ENCODE measurements around the gene UBE2E2. TPM values are rescaled to one million over a fixed set of nuclear protein-coding genes. Genes with fewer than 3 reads are reported as not detected.

The UBE2E2 gene
- total RNA-seq, 1 donor from 2014 or later = 13.9 TPM

DNA sequence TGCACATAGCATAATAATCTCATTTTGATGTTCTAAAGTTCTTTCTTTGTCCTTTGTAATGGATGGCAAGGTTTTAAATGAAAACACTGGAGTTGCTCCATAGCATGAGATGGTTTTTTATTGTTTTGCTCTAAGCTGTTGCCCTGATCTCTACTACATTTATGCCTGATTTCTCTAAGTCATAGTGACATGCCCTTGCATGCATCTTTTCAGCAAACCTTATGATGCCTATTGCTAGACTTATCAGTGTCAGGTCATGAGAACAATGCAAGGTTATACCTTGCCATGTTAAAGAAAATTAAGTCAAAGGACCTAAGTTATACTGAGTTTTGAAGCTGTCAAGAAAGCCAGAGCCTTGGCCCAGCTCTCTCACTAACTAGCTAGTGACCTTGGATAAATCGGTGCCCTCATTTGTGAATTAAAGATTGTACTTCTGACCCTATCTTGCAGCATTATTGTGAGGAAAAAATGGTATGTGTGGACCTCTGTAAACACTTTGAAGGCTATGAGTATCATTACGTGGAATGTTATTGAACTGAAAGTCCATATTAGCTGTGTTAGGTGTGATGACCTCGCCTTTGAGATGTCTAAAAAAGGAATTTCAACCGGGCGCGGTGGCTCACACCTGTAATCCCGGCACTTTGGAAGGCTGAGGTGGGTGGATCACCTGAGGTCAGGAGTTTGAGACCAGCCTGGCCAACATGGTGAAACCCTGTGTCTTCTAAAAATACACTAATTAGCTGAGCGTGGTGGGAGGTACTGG is 346.2 kb downstream of the UBE2E2 start:
- H3K4me3 Mint-ChIP-seq = no peak overlapping the region
- peaks cover 1% of the 10 kb centered on the region for H3K27me3 Mint-ChIP-seq (ENCODE audit: insufficient read depth)
- no peaks in the 10 kb centered on the region for H3K36me3 Mint-ChIP-seq (ENCODE audit: low read depth)
- no peaks in the 10 kb centered on the region for H3K4me1 Mint-ChIP-seq (ENCODE audit: low read depth)
- H3K27ac Mint-ChIP-seq = no peak overlapping the region
- intact Hi-C loops (cut with micrococcal nuclease) = no loop called here
- H3K9me3 Mint-ChIP-seq = no peaks in the 10 kb centered on the region
- DNase-seq (ENCODE audit: low spot score) = no peak

DNA sequence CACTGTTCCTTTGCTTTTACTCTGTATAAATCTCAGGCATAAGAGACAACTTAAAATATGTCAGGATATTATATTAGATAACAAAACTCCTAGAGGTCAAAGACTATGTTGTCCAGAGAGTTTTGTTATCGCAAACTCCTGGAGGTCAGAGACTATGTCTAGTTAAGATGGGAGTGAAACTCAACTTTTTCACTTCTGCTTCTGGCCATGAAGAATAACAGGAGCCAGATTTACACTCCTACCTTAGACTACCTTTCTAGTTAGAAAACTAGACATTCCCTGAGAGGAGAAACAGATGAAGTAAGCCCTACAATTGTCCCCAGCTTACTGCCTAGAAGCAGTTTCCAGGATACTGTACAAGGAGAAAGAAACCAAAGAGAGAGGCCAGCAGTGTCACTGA is 347.3 kb downstream of the UBE2E2 start:
- peaks cover 1% of the 10 kb centered on the region for H3K27me3 Mint-ChIP-seq (ENCODE audit: insufficient read depth)
- H3K27ac Mint-ChIP-seq = no peak overlapping the region
- no peaks in the 10 kb centered on the region for H3K36me3 Mint-ChIP-seq (ENCODE audit: low read depth)
- no peak for DNase-seq (ENCODE audit: low spot score)
- H3K9me3 Mint-ChIP-seq = no peaks in the 10 kb centered on the region
- intact Hi-C loops (cut with micrococcal nuclease) = no loop called here
- H3K4me1 Mint-ChIP-seq (ENCODE audit: low read depth) = no peaks in the 10 kb centered on the region
- H3K4me3 Mint-ChIP-seq = no peak overlapping the region

- no peaks in the 10 kb centered on the region for H3K36me3 Mint-ChIP-seq (ENCODE audit: low read depth)
- no peaks in the 10 kb centered on the region for H3K4me1 Mint-ChIP-seq (ENCODE audit: low read depth)
- no peak for DNase-seq (ENCODE audit: low spot score)
- H3K9me3 Mint-ChIP-seq = no peaks in the 10 kb centered on the region
- intact Hi-C loops (cut with micrococcal nuclease) = no loop called here
- no peak overlapping the region for H3K27ac Mint-ChIP-seq
- H3K27me3 Mint-ChIP-seq (ENCODE audit: insufficient read depth) = peaks cover 1% of the 10 kb centered on the region
- no peak overlapping the region for H3K4me3 Mint-ChIP-seq
Observed at GRCh38 chr3:23552506-23552905, 349.4 kb downstream of the UBE2E2 start.

GRCh38 chr3:23553353-23553752 is 350.2 kb downstream of the UBE2E2 start:
- Mint-ChIP-seq H3K36me3 (ENCODE audit: low read depth) (no peaks in the 10 kb centered on the region), H3K27me3 (ENCODE audit: insufficient read depth) (no peaks in the 10 kb centered on the region), H3K9me3 (no peaks in the 10 kb centered on the region), H3K4me3 (no peak overlapping the region), H3K4me1 (ENCODE audit: low read depth) (no peaks in the 10 kb centered on the region), H3K27ac (no peak overlapping the region)
- no peak for DNase-seq (ENCODE audit: low spot score)
- intact Hi-C loops (cut with micrococcal nuclease) = no loop called here

GRCh38 chr3:23565041-23565775 is 362.1 kb downstream of the UBE2E2 start:
- Mint-ChIP-seq H3K27ac (no peak overlapping the region), H3K36me3 (ENCODE audit: low read depth) (no peaks in the 10 kb centered on the region), H3K9me3 (no peaks in the 10 kb centered on the region), H3K4me1 (ENCODE audit: low read depth) (no peaks in the 10 kb centered on the region), H3K27me3 (ENCODE audit: insufficient read depth) (no peaks in the 10 kb centered on the region), H3K4me3 (no peak overlapping the region)
- intact Hi-C loops (cut with micrococcal nuclease) = no loop called here
- no peak for DNase-seq (ENCODE audit: low spot score)

DNA sequence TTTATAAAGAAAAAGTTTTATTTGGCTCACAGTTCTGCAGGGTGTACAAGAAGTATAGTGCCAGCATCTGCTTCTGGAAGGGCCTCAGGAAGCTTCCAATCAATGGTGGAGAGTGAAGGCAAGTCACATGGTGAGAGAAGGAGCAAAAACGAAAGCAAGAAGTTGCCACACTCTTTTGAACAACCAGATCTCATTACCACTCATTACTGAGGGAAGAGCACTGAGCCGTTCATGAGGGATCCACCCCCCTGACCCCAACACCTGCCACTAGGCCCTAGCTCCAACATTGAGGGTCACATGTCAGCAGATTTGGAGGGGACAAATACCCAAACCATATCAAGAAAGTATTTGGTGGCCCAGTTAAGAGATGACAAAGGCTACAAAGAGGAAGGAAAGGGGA is 363.4 kb downstream of the UBE2E2 start:
- no peaks in the 10 kb centered on the region for H3K27me3 Mint-ChIP-seq (ENCODE audit: insufficient read depth)
- no peak overlapping the region for H3K4me3 Mint-ChIP-seq
- no peaks in the 10 kb centered on the region for H3K4me1 Mint-ChIP-seq (ENCODE audit: low read depth)
- H3K36me3 Mint-ChIP-seq (ENCODE audit: low read depth) = no peaks in the 10 kb centered on the region
- H3K27ac Mint-ChIP-seq = no peak overlapping the region
- no peaks in the 10 kb centered on the region for H3K9me3 Mint-ChIP-seq
- intact Hi-C loops (cut with micrococcal nuclease) = no loop called here
- no peak for DNase-seq (ENCODE audit: low spot score)

DNA sequence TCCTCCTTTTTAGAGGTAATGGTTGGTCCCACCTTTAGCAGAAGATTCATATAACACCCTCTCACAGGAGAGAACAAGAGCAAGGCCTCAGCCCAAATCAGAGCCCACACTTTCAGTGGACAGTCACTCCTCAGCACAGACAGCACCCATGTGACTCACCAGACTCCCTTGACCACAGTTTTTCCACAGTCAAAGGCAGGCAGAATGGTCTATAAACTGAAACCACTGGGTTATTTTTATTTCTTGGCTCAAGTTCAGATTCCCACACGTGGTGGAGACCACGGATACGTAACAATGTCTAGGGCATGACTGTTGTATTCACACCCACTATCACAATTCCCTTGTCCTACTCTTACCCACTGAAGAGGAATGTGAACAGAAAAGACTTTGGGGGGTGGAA is 364.8 kb downstream of the UBE2E2 start:
- Mint-ChIP-seq H3K4me1 (ENCODE audit: low read depth) (no peaks in the 10 kb centered on the region), H3K27me3 (ENCODE audit: insufficient read depth) (no peaks in the 10 kb centered on the region), H3K9me3 (no peaks in the 10 kb centered on the region), H3K36me3 (ENCODE audit: low read depth) (no peaks in the 10 kb centered on the region), H3K27ac (no peak overlapping the region), H3K4me3 (no peak overlapping the region)
- no peak for DNase-seq (ENCODE audit: low spot score)
- intact Hi-C loops (cut with micrococcal nuclease) = no loop called here

DNA sequence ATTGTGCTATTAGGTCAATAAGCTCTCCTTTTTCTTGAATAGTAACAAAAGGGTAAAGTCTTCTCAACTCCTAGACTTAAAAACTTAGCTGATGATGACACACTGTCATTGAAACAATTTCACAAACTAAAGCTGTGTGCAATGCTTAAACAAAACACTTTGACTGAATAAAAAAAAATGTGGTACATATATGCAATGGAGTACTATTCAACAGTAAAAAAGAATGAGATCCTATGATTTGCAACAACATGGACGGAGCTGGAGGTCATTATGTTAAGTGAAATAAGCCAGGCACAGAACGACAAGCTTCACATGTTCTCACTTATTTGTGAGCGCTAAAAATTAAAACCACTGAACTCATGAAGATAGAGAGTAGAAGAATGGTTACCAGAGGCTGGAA is 370.7 kb downstream of the UBE2E2 start:
- H3K9me3 Mint-ChIP-seq = no peaks in the 10 kb centered on the region

GRCh38 chr3:23574822-23575315 is 371.7 kb downstream of the UBE2E2 start:
- no peak for DNase-seq (ENCODE audit: low spot score)
- H3K4me3 Mint-ChIP-seq = no peak overlapping the region
- no peaks in the 10 kb centered on the region for H3K4me1 Mint-ChIP-seq (ENCODE audit: low read depth)
- no peaks in the 10 kb centered on the region for H3K36me3 Mint-ChIP-seq (ENCODE audit: low read depth)
- H3K27ac Mint-ChIP-seq = no peak overlapping the region
- intact Hi-C loops (cut with micrococcal nuclease) = no loop called here
- no peaks in the 10 kb centered on the region for H3K27me3 Mint-ChIP-seq (ENCODE audit: insufficient read depth)
- no peaks in the 10 kb centered on the region for H3K9me3 Mint-ChIP-seq

More for the DNA sequence above, 370.7 kb downstream of the UBE2E2 start:
- Mint-ChIP-seq H3K36me3 (ENCODE audit: low read depth) (no peaks in the 10 kb centered on the region), H3K4me3 (no peak overlapping the region), H3K4me1 (ENCODE audit: low read depth) (no peaks in the 10 kb centered on the region), H3K27ac (no peak overlapping the region), H3K27me3 (ENCODE audit: insufficient read depth) (no peaks in the 10 kb centered on the region)
- intact Hi-C loops (cut with micrococcal nuclease) = no loop called here
- DNase-seq (ENCODE audit: low spot score) = no peak

DNA sequence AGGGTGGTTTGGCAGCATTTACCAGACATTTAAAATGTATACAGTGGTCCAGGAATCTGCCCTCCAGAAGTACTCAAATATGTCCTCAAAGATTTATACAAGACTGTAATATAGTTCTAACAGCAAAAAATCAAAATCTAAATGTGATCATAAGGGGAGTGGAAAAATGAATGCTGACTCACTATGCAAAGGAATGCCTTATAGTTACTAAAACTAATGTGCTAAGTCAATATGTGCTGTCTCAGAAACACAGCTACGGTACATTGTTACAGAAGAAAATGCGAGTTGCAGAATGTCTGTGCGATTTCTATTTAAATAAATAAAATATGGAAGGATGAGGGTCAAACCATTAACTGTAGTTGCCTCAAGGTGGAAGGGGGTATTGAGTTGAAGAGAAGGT is 372.6 kb downstream of the UBE2E2 start:
- Mint-ChIP-seq H3K9me3 (no peaks in the 10 kb centered on the region), H3K4me3 (no peak overlapping the region), H3K27ac (no peak overlapping the region), H3K27me3 (ENCODE audit: insufficient read depth) (no peaks in the 10 kb centered on the region), H3K4me1 (ENCODE audit: low read depth) (no peaks in the 10 kb centered on the region), H3K36me3 (ENCODE audit: low read depth) (no peaks in the 10 kb centered on the region)
- intact Hi-C loops (cut with micrococcal nuclease) = no loop called here
- no peak for DNase-seq (ENCODE audit: low spot score)

DNA sequence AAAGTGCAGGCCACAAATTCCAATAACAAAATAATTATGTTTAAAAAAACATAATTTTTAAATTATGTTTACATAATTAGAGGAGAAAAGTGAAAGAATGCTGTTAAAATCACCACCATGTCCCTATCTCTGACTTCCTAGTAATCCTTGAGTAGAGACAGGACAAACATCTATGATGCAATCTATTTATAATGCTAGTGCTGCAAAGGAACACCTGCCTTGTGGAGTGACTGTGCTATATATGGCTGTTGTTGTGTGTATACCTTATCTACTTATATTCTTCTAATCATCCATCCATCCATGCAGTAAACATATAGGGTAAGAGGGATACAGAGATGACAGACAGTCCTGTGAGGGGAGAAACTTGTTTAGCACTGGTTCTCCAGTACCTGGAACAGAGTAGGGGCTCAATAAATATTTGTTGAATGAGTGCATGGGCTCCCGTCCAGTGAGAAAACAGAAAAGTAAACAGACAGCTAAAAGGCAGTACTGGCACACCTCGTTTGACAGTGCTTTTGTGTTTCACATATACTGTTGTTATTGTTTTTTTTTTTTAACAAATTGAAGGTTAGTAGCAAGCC is 373.3 kb downstream of the UBE2E2 start:
- Mint-ChIP-seq H3K9me3 (no peaks in the 10 kb centered on the region), H3K4me1 (ENCODE audit: low read depth) (no peaks in the 10 kb centered on the region), H3K27me3 (ENCODE audit: insufficient read depth) (no peaks in the 10 kb centered on the region), H3K27ac (no peak overlapping the region), H3K4me3 (no peak overlapping the region), H3K36me3 (ENCODE audit: low read depth) (no peaks in the 10 kb centered on the region)
- intact Hi-C loops (cut with micrococcal nuclease) = no loop called here
- no peak for DNase-seq (ENCODE audit: low spot score)

GRCh38 chr3:23580096-23580713 is 377.1 kb downstream of the UBE2E2 start:
- Mint-ChIP-seq H3K27me3 (ENCODE audit: insufficient read depth) (no peaks in the 10 kb centered on the region), H3K27ac (no peak overlapping the region), H3K4me1 (ENCODE audit: low read depth) (no peaks in the 10 kb centered on the region), H3K4me3 (no peak overlapping the region), H3K36me3 (ENCODE audit: low read depth) (no peaks in the 10 kb centered on the region), H3K9me3 (no peaks in the 10 kb centered on the region)
- no peak for DNase-seq (ENCODE audit: low spot score)
- intact Hi-C loops (cut with micrococcal nuclease) = no loop called here

Data from activated T-helper 1 cell treated with anti-CD3 and anti-CD28 coated beads, Interleukin-12 subunit alpha, Interleukin-12 subunit beta, Interleukin-2, Interleukin-4 antibody, amounts not matched to agents 30 ng/mL and 10 ng/mL and 1 ng/mL, durations not matched to agents 14 hours and 24 hours and 36 hours (primary cell).